ENCODE data around the gene AIRE.
"Not testable (repeated sequence)": the region's sequence is repeated elsewhere in the genome, so short reads cannot be mapped to it uniquely, and the experiment has no call there.

The AIRE gene

GRCh38 chr21:44267655-44268142, 18.0 kb upstream of the AIRE start:
- no peak for DNase-seq (ENCODE audit: low spot score)

- no peak for DNase-seq (ENCODE audit: low spot score)
Observed at GRCh38 chr21:44269090-44269489, 16.6 kb upstream of the AIRE start.

- DNase-seq (ENCODE audit: low spot score) = no peak
Observed at GRCh38 chr21:44271558-44272283, 14.0 kb upstream of the AIRE start.

GRCh38 chr21:44272284-44272858, 13.3 kb upstream of the AIRE start:
- no peak for DNase-seq (ENCODE audit: low spot score)

- DNase-seq (ENCODE audit: low spot score) = no peak
Observed at GRCh38 chr21:44273046-44273445, 12.6 kb upstream of the AIRE start.

GRCh38 chr21:44275041-44275440, 10.6 kb upstream of the AIRE start:
- no peak for DNase-seq (ENCODE audit: low spot score)

- no peak for DNase-seq (ENCODE audit: low spot score)
Observed at GRCh38 chr21:44279354-44280260, 6.1 kb upstream of the AIRE start.

- DNase-seq (ENCODE audit: low spot score) = no peak
Observed at GRCh38 chr21:44281801-44282200, 3.9 kb upstream of the AIRE start.

GRCh38 chr21:44282370-44282769, 3.3 kb upstream of the AIRE start:
- DNase-seq (ENCODE audit: low spot score) = no peak

- DNase-seq (ENCODE audit: low spot score) = not testable (repeated sequence)
Observed at GRCh38 chr21:44283211-44283785, 2.4 kb upstream of the AIRE start.

- no peak for DNase-seq (ENCODE audit: low spot score)
Observed at GRCh38 chr21:44283948-44284347, 1.7 kb upstream of the AIRE start.

GRCh38 chr21:44286086-44286715, 525 bp downstream of the AIRE start:
- DNase-seq (ENCODE audit: low spot score) = no peak

GRCh38 chr21:44286716-44287632, 1.3 kb downstream of the AIRE start:
- DNase-seq (ENCODE audit: low spot score) = no peak

GRCh38 chr21:44288251-44289110, 2.8 kb downstream of the AIRE start:
- no peak for DNase-seq (ENCODE audit: low spot score)

GRCh38 chr21:44289381-44290010, 3.8 kb downstream of the AIRE start:
- no peak for DNase-seq (ENCODE audit: low spot score)

- no peak for DNase-seq (ENCODE audit: low spot score)
Observed at GRCh38 chr21:44290327-44291077, 4.8 kb downstream of the AIRE start.

GRCh38 chr21:44291078-44291935, 5.6 kb downstream of the AIRE start:
- no peak for DNase-seq (ENCODE audit: low spot score)
